Caco-2 (cell line): ENCODE data around the gene CLTB. TPM values are rescaled to one million over a fixed set of nuclear protein-coding genes. Genes with fewer than 3 reads are reported as not detected.

Experiments
- BruUV-seq: library from RNA; stranded (reverse); fragments of 400-500 nt; replicated peaks from 2 replicates; lab custom pipeline; 2021; lab: Mats Ljungman, UMichigan
- CTCF ChIA-PET: fragments of 300-600 bp; sonication (Branson Sonifier 250); formaldehyde crosslinking; loops from one replicate; lab custom pipeline; 2022; ENCODE audit warnings: antibody characterized with exemption; lab: Charles Lee
- POLR2A ChIA-PET: fragments of 300-600 bp; sonication (Branson Sonifier 250); formaldehyde crosslinking; loops from one replicate; lab custom pipeline; 2022; ENCODE audit warnings: antibody characterized with exemption; lab: Charles Lee
- DNase-seq, 2 experiments: peaks; one replicate each; pipeline versions ENCODE4 v3.0.0 to v3.0.0-alpha.2; 2020 to 2022
- H3K27me3 ChIP-seq: replicated peaks from 2 replicates; pipeline ENCODE4 v1.6.0; 2011; ENCODE audit warnings: low read length; ENCODE audit not compliant: control insufficient read depth, insufficient read depth
- H3K36me3 ChIP-seq: 2 replicates; pipeline ENCODE4 v1.5.1; 2011; ENCODE audit warnings: low read length; ENCODE audit not compliant: control insufficient read depth, insufficient read depth
- H3K4me1 ChIP-seq: fragments of 250-450 bp; sonication (Bioruptor Pico); 2 replicates; pipeline ENCODE4 v1.5.1; 2020; ENCODE audit warnings: mild to moderate bottlenecking
- H3K4me3 ChIP-seq: 2 replicates; pipeline ENCODE4 v1.5.1; 2011; ENCODE audit warnings: low read depth, mild to moderate bottlenecking, control low read depth, low read length
- H3K9me3 ChIP-seq: fragments of 250-450 bp; sonication (Bioruptor Pico); 2 replicates; pipeline ENCODE4 v1.5.1; 2020; ENCODE audit warnings: mild to moderate bottlenecking, moderate library complexity
- H3K27ac Mint-ChIP-seq: one replicate; pipeline ENCODE4 v1.8.0; 2022; ENCODE audit warnings: mixed read lengths; ENCODE audit not compliant: unreplicated experiment
- H3K27me3 Mint-ChIP-seq: one replicate; pipeline ENCODE4 v1.8.0; 2022; ENCODE audit warnings: mixed read lengths; ENCODE audit not compliant: insufficient read depth, unreplicated experiment
- H3K36me3 Mint-ChIP-seq: one replicate; pipeline ENCODE4 v1.8.0; 2022; ENCODE audit warnings: mild to moderate bottlenecking, mixed read lengths; ENCODE audit not compliant: insufficient read depth, unreplicated experiment
- H3K4me1 Mint-ChIP-seq: one replicate; pipeline ENCODE4 v1.8.0; 2022; ENCODE audit warnings: low read depth, mixed read lengths; ENCODE audit not compliant: unreplicated experiment
- H3K4me3 Mint-ChIP-seq: one replicate; pipeline ENCODE4 v1.8.0; 2022; ENCODE audit warnings: mild to moderate bottlenecking, moderate library complexity, mixed read lengths; ENCODE audit not compliant: unreplicated experiment
- H3K9me3 Mint-ChIP-seq: one replicate; pipeline ENCODE4 v1.8.0; 2022; ENCODE audit warnings: mixed read lengths; ENCODE audit not compliant: unreplicated experiment
- intact Hi-C: fragments of 100-400 bp; cut with micrococcal nuclease; formaldehyde crosslinking; loops from one replicate; pipeline ENCODE4 v1.10.0; 2022; ENCODE audit not compliant: unreplicated experiment
- total RNA-seq: library from RNA; stranded (reverse); gene quantifications from 2 replicates; pipeline ENCODE4 v1.2.3, GENCODE V29; 2022
- TF ChIP-seq, protein P1 (sequence below), 2 experiments: fragments of 200-600 bp in 1 of 2; IDR thresholded peaks; 1 replicate in 1 of 2; 2 replicates in 1 of 2; pipeline versions ENCODE4 v1.5.1 to v1.8.0; 2011 to 2022; ENCODE audit warnings: antibody characterized with exemption in 1 of 2, control low read depth in 1 of 2, inconsistent platforms in 1 of 2, low read depth in 1 of 2, low read length in 1 of 2, mild to moderate bottlenecking in 1 of 2, moderate library complexity in 1 of 2; ENCODE audit not compliant: insufficient read depth in 1 of 2, severe bottlenecking in 1 of 2, unreplicated experiment in 1 of 2

CLTB gene
- total RNA-seq, 1 experiment from 2014 or later, result 78.9 TPM

- intact Hi-C loops, result no loop called here
- Mint-ChIP-seq H3K4me1 (no peaks in the 10 kb centered on the region), H3K27ac (no peak overlapping the region), H3K36me3 (peaks cover 88% of the 10 kb centered on the region), H3K4me3 (no peak overlapping the region), H3K27me3 (no peaks in the 10 kb centered on the region), H3K9me3 (no peaks in the 10 kb centered on the region)
- TF ChIP-seq, protein P1, sequence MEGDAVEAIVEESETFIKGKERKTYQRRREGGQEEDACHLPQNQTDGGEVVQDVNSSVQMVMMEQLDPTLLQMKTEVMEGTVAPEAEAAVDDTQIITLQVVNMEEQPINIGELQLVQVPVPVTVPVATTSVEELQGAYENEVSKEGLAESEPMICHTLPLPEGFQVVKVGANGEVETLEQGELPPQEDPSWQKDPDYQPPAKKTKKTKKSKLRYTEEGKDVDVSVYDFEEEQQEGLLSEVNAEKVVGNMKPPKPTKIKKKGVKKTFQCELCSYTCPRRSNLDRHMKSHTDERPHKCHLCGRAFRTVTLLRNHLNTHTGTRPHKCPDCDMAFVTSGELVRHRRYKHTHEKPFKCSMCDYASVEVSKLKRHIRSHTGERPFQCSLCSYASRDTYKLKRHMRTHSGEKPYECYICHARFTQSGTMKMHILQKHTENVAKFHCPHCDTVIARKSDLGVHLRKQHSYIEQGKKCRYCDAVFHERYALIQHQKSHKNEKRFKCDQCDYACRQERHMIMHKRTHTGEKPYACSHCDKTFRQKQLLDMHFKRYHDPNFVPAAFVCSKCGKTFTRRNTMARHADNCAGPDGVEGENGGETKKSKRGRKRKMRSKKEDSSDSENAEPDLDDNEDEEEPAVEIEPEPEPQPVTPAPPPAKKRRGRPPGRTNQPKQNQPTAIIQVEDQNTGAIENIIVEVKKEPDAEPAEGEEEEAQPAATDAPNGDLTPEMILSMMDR (IDR thresholded peaks at IDR 0.05; ENCODE audit: insufficient read depth in 1 of 2, low read depth in 1 of 2, low read length in 1 of 2, severe bottlenecking in 1 of 2, unreplicated experiment in 1 of 2), result no peak
- BruUV-seq, result no TSS peak
- Histone ChIP-seq H3K9me3 (no peaks in the 10 kb centered on the region), H3K4me1 (no peaks in the 10 kb centered on the region), H3K36me3 (peaks cover 6% of the 10 kb centered on the region), H3K27me3 (no peaks in the 10 kb centered on the region), H3K4me3 (no peak overlapping the region)
- ChIA-PET CTCF (no interaction called here), POLR2A (interaction anchor here (0.6 kb wide), 1 partner anchor 623 kb away, joined by 3 read pairs; no protein-coding TSS in a partner anchor)
- DNase-seq, result no peak
Observed at GRCh38 chr5:176353533-176353932, 62.8 kb downstream of the CLTB start.

- Histone ChIP-seq H3K36me3 (peaks cover 6% of the 10 kb centered on the region), H3K9me3 (no peaks in the 10 kb centered on the region), H3K4me3 (no peak overlapping the region), H3K4me1 (no peaks in the 10 kb centered on the region), H3K27me3 (no peaks in the 10 kb centered on the region)
- DNase-seq, result no peak
- H3K4me3 Mint-ChIP-seq, result no peak overlapping the region
- ChIA-PET POLR2A (interaction anchor here (1.0 kb wide), 1 partner anchor 8 kb away, joined by 4 read pairs; no protein-coding TSS in a partner anchor), CTCF (interaction anchor here (0.6 to 0.7 kb wide), 3 partner anchors 210 to 675 kb away, joined by 5 to 8 read pairs (median 8); partner anchors contain the start of gene CPLX2)
- intact Hi-C loops, result no loop called here
- TF ChIP-seq, protein P1 (IDR thresholded peaks at IDR 0.05; ENCODE audit: insufficient read depth in 1 of 2, low read depth in 1 of 2, low read length in 1 of 2, severe bottlenecking in 1 of 2, unreplicated experiment in 1 of 2), result no peak
- H3K36me3 Mint-ChIP-seq, result peaks cover 88% of the 10 kb centered on the region
- H3K27ac Mint-ChIP-seq, result no peak overlapping the region
- H3K9me3 Mint-ChIP-seq, result no peaks in the 10 kb centered on the region
- no peaks in the 10 kb centered on the region for H3K27me3 Mint-ChIP-seq
- H3K4me1 Mint-ChIP-seq, result no peaks in the 10 kb centered on the region
- BruUV-seq, result no TSS peak
Observed at GRCh38 chr5:176352116-176352878, 64.0 kb downstream of the CLTB start.

GRCh38 chr5:176350416-176350815, 65.9 kb downstream of the CLTB start:
- Mint-ChIP-seq H3K9me3 (no peaks in the 10 kb centered on the region), H3K27ac (no peak overlapping the region), H3K4me1 (no peaks in the 10 kb centered on the region), H3K4me3 (no peak overlapping the region), H3K36me3 (peaks cover 84% of the 10 kb centered on the region), H3K27me3 (no peaks in the 10 kb centered on the region)
- Histone ChIP-seq H3K4me1 (no peaks in the 10 kb centered on the region), H3K9me3 (no peaks in the 10 kb centered on the region), H3K27me3 (no peaks in the 10 kb centered on the region), H3K4me3 (no peak overlapping the region), H3K36me3 (peaks cover 6% of the 10 kb centered on the region)
- intact Hi-C loops, result no loop called here
- TF ChIP-seq, protein P1 (IDR thresholded peaks at IDR 0.05; ENCODE audit: insufficient read depth in 1 of 2, low read depth in 1 of 2, low read length in 1 of 2, severe bottlenecking in 1 of 2, unreplicated experiment in 1 of 2), result no peak
- ChIA-PET POLR2A (no interaction called here), CTCF (no interaction called here)
- no TSS peak for BruUV-seq
- no peak for DNase-seq
